HEK293T (cell line): ENCODE data around the gene PSPC1.

Experiments
- BHLHE40 ChIP-seq: fragments of 450-650 bp; IDR thresholded peaks from 2 replicates; pipeline ENCODE4 v1.6.1; 2016; ENCODE audit warnings: mild to moderate bottlenecking, moderate library complexity, borderline replicate concordance
- ELF4 ChIP-seq: fragments of 450-650 bp; IDR thresholded peaks from 2 replicates; pipeline ENCODE4 v1.6.1; 2017; ENCODE audit warnings: antibody characterized with exemption
- FOXA1 ChIP-seq: fragments of 450-650 bp; IDR thresholded peaks from 2 replicates; pipeline ENCODE4 v1.6.1; 2016; ENCODE audit warnings: mild to moderate bottlenecking
- FOXK2 ChIP-seq: fragments of 450-650 bp; IDR thresholded peaks from 2 replicates; pipeline ENCODE4 v1.6.1; 2016; ENCODE audit warnings: mild to moderate bottlenecking
- FOXM1 ChIP-seq: fragments of 450-650 bp; IDR thresholded peaks from 2 replicates; pipeline ENCODE4 v1.6.1; 2017; ENCODE audit warnings: mild to moderate bottlenecking, borderline replicate concordance
- SP1 ChIP-seq: fragments of 450-650 bp; IDR thresholded peaks from 2 replicates; pipeline ENCODE4 v1.6.1; 2017
- SUZ12 ChIP-seq: fragments of 450-650 bp; IDR thresholded peaks from 2 replicates; pipeline ENCODE4 v1.6.1; 2016; ENCODE audit warnings: mild to moderate bottlenecking
- TARDBP ChIP-seq: fragments of 450-650 bp; IDR thresholded peaks from 2 replicates; pipeline ENCODE4 v1.6.1; 2016
- ZNF384 ChIP-seq: fragments of 450-650 bp; IDR thresholded peaks from 2 replicates; pipeline ENCODE4 v1.6.1; 2016
- TF ChIP-seq, protein P1 (sequence below): fragments of 450-650 bp; IDR thresholded peaks from 2 replicates; pipeline ENCODE4 v1.6.1; 2016

DNA sequence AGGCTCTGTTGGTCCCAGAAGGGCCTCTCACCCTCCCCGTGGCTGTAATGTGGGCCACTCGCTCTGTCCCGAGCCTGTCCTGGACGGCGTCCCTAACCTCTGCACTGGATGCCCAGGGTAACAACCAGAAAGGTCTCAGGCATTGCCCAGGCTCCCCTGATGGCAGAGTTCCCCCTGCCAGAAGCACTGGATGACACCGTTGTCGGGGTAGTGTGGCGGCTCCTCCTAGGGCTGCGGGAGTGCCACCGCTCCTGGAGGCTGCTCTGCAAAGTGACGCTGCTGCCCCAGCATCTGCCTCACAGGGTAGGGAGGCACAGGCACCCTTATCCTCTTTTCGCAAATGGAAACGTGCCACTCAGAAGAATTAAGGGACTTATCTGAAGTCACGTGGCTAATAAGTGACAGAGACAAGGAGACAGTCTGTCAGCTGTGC is 117.3 kb downstream of the PSPC1 start:
- TF ChIP-seq SUZ12 (no peak), BHLHE40 (no peak), FOXM1 (no peak), SP1 (no peak), TARDBP (no peak), FOXK2 (no peak), ELF4 (no peak), ZNF384 (no peak), FOXA1 (no peak)
- TF ChIP-seq, protein P1, sequence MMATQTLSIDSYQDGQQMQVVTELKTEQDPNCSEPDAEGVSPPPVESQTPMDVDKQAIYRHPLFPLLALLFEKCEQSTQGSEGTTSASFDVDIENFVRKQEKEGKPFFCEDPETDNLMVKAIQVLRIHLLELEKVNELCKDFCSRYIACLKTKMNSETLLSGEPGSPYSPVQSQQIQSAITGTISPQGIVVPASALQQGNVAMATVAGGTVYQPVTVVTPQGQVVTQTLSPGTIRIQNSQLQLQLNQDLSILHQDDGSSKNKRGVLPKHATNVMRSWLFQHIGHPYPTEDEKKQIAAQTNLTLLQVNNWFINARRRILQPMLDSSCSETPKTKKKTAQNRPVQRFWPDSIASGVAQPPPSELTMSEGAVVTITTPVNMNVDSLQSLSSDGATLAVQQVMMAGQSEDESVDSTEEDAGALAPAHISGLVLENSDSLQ = no peak
